CD4-positive, alpha-beta memory T cell (primary cell): ENCODE measurements around the gene MUC6. TPM values are rescaled to one million over a fixed set of nuclear protein-coding genes. Genes with fewer than 3 reads are reported as not detected.

Experiments used
- CTCF ChIA-PET: fragments of 350-600 bp; sonication (Branson Sonifier 250); formaldehyde crosslinking; loops from one replicate; lab custom pipeline; 2021; ENCODE audit warnings: inconsistent platforms; ENCODE audit not compliant: partially characterized antibody; lab: Charles Lee
- POLR2A ChIA-PET: fragments of 350-600 bp; sonication (Branson Sonifier 250); formaldehyde crosslinking; loops from one replicate; lab custom pipeline; 2021; ENCODE audit not compliant: partially characterized antibody; lab: Charles Lee
- DNase-seq, 5 donors: peaks; one replicate each; pipeline versions ENCODE4 v3.0.0 to v3.0.0-alpha.2; 2020 to 2022; ENCODE audit warnings: mixed read lengths in 1 of 5
- H3K27ac ChIP-seq: one replicate; pipeline ENCODE4 v1.7.0; 2013; ENCODE audit warnings: low read depth, low read length
- H3K27me3 ChIP-seq: 2 replicates; pipeline ENCODE4 v1.7.0; 2013; ENCODE audit warnings: mild to moderate bottlenecking, low read length, moderate library complexity; ENCODE audit not compliant: insufficient read depth
- H3K36me3 ChIP-seq: 2 replicates; pipeline ENCODE4 v1.7.0; 2013; ENCODE audit warnings: mild to moderate bottlenecking, low read length, moderate library complexity; ENCODE audit not compliant: insufficient read depth
- H3K4me1 ChIP-seq: 2 replicates; pipeline ENCODE4 v1.7.0; 2013; ENCODE audit warnings: mild to moderate bottlenecking, low read length, moderate library complexity; ENCODE audit not compliant: insufficient read depth
- H3K4me3 ChIP-seq, 2 donors: one replicate each; pipeline ENCODE4 v1.7.0; 2013; ENCODE audit warnings: low read length in 2 of 2, mild to moderate bottlenecking in 1 of 2
- H3K9me3 ChIP-seq, 2 donors: one replicate each; pipeline ENCODE4 v1.7.0; 2013; ENCODE audit warnings: low read length in 2 of 2, control low read depth in 1 of 2; ENCODE audit not compliant: control insufficient read depth in 1 of 2
- H3K27ac Mint-ChIP-seq, 7 donors: one replicate each; pipeline ENCODE4 v1.8.0; 2020 to 2021; ENCODE audit warnings: mixed read lengths in 7 of 7, mild to moderate bottlenecking in 6 of 7, inconsistent platforms in 3 of 7, moderate library complexity in 3 of 7
- H3K27me3 Mint-ChIP-seq, 2 donors: one replicate each; pipeline ENCODE4 v1.8.0; 2020 to 2021; ENCODE audit warnings: mixed read lengths in 2 of 2
- H3K36me3 Mint-ChIP-seq, 2 donors: one replicate each; pipeline ENCODE4 v1.8.0; 2020 to 2021; ENCODE audit warnings: mixed read lengths in 2 of 2, inconsistent platforms in 1 of 2, mild to moderate bottlenecking in 1 of 2
- H3K4me1 Mint-ChIP-seq, 4 donors: one replicate each; pipeline ENCODE4 v1.8.0; 2020 to 2021; ENCODE audit warnings: mixed read lengths in 4 of 4, mild to moderate bottlenecking in 1 of 4
- H3K4me3 Mint-ChIP-seq, 8 donors: one replicate each; pipeline ENCODE4 v1.8.0; 2020 to 2021; ENCODE audit warnings: mixed read lengths in 8 of 8, mild to moderate bottlenecking in 7 of 8, moderate library complexity in 6 of 8, inconsistent platforms in 3 of 8
- H3K9me3 Mint-ChIP-seq, 8 donors: one replicate each; pipeline ENCODE4 v1.8.0; 2020 to 2021; ENCODE audit warnings: mixed read lengths in 8 of 8, mild to moderate bottlenecking in 5 of 8, inconsistent platforms in 3 of 8, moderate library complexity in 1 of 8
- intact Hi-C: fragments of 100-400 bp; cut with micrococcal nuclease; formaldehyde crosslinking; loops from one replicate; pipeline ENCODE4 v1.15.1; 2023
- polyA plus RNA-seq, 2 donors: library from polyadenylated mRNA; unstranded; fragments of 300-500 nt; fragmentation: Illumina TruSeq; gene quantifications; one replicate each; pipeline ENCODE4 v1.2.3, GENCODE V29; 2021
- total RNA-seq, 2 experiments: library from RNA; stranded (reverse); gene quantifications; one replicate each; pipeline ENCODE4 v1.2.3, GENCODE V29; 2021

The MUC6 gene
- total and polyA plus RNA-seq, 4 experiments from 2014 or later = 0.13 TPM; not detected in 3

- Histone ChIP-seq H3K4me1 (no peaks in the 10 kb centered on the region), H3K9me3 (no peaks in the 10 kb centered on the region), H3K36me3 (no peaks in the 10 kb centered on the region), H3K27me3 (no peaks in the 10 kb centered on the region), H3K4me3 (no peak overlapping the region), H3K27ac (no peak overlapping the region)
- no peak overlapping the region for H3K4me3 Mint-ChIP-seq
- intact Hi-C loops = no loop called here
- no peak for DNase-seq
- ChIA-PET CTCF (no interaction called here), POLR2A (no interaction called here)
- H3K4me1 Mint-ChIP-seq = no peaks in the 10 kb centered on the region
- no peak overlapping the region for H3K27ac Mint-ChIP-seq
- H3K27me3 Mint-ChIP-seq = peaks cover 3 to 5% of the 10 kb centered on the region in 2 donors
- no peaks in the 10 kb centered on the region for H3K36me3 Mint-ChIP-seq
- H3K9me3 Mint-ChIP-seq = peaks cover 0 to 3% (median 0%) of the 10 kb centered on the region in 8 donors
Observed at GRCh38 chr11:1070594-1071462, 34.3 kb upstream of the MUC6 start.

- Histone ChIP-seq H3K9me3 (no peaks in the 10 kb centered on the region), H3K36me3 (no peaks in the 10 kb centered on the region), H3K4me1 (no peaks in the 10 kb centered on the region), H3K27ac (no peak overlapping the region), H3K4me3 (no peak overlapping the region), H3K27me3 (no peaks in the 10 kb centered on the region)
- Mint-ChIP-seq H3K27ac (no peak overlapping the region), H3K4me3 (no peak overlapping the region), H3K4me1 (no peaks in the 10 kb centered on the region), H3K27me3 (peaks cover 3 to 8% of the 10 kb centered on the region in 2 donors), H3K9me3 (peaks cover 0 to 3% (median 0%) of the 10 kb centered on the region in 8 donors), H3K36me3 (no peaks in the 10 kb centered on the region)
- intact Hi-C loops = no loop called here
- ChIA-PET CTCF (no interaction called here), POLR2A (no interaction called here)
- DNase-seq = no peak
Observed at GRCh38 chr11:1069740-1070139, 33.2 kb upstream of the MUC6 start.

- Mint-ChIP-seq H3K36me3 (no peaks in the 10 kb centered on the region), H3K4me3 (no peak overlapping the region), H3K9me3 (peaks cover 0 to 3% (median 0%) of the 10 kb centered on the region in 8 donors), H3K27me3 (peaks cover 7 to 8% of the 10 kb centered on the region in 2 donors), H3K4me1 (peaks cover 0 to 6% (median 4%) of the 10 kb centered on the region in 4 donors), H3K27ac (no peak overlapping the region)
- DNase-seq = no peak
- Histone ChIP-seq H3K9me3 (no peaks in the 10 kb centered on the region), H3K36me3 (no peaks in the 10 kb centered on the region), H3K4me1 (no peaks in the 10 kb centered on the region), H3K4me3 (no peak overlapping the region), H3K27ac (no peak overlapping the region), H3K27me3 (no peaks in the 10 kb centered on the region)
- ChIA-PET CTCF (no interaction called here), POLR2A (no interaction called here)
- intact Hi-C loops = no loop called here
Observed at GRCh38 chr11:1067812-1068496, 31.4 kb upstream of the MUC6 start.

- no peak overlapping the region for H3K27ac Mint-ChIP-seq
- no peaks in the 10 kb centered on the region for H3K9me3 ChIP-seq
- no peak overlapping the region for H3K27ac ChIP-seq
- H3K4me3 Mint-ChIP-seq = no peak overlapping the region
- peaks cover 6 to 10% of the 10 kb centered on the region in 2 donors for H3K27me3 Mint-ChIP-seq
- no peaks in the 10 kb centered on the region for H3K36me3 ChIP-seq
- H3K27me3 ChIP-seq = peaks cover 3% of the 10 kb centered on the region
- no peak overlapping the region for H3K4me3 ChIP-seq
- no peaks in the 10 kb centered on the region for H3K36me3 Mint-ChIP-seq
- H3K4me1 ChIP-seq = no peaks in the 10 kb centered on the region
- POLR2A ChIA-PET = no interaction called here
- no peak for DNase-seq
- CTCF ChIA-PET = no interaction called here
- intact Hi-C loops = no loop called here
- peaks cover 0 to 11% (median 6%) of the 10 kb centered on the region in 4 donors for H3K4me1 Mint-ChIP-seq
- peaks cover 0 to 7% (median 0%) of the 10 kb centered on the region in 8 donors for H3K9me3 Mint-ChIP-seq
Observed at GRCh38 chr11:1064167-1064566, 27.6 kb upstream of the MUC6 start.

- peak overlapping the region in 1 of 8 donors; percentile 15 for H3K4me3 Mint-ChIP-seq
Observed at GRCh38 chr11:1062075-1062820, 25.7 kb upstream of the MUC6 start.

GRCh38 chr11:1060852-1061616 is 24.5 kb upstream of the MUC6 start:
- Mint-ChIP-seq H3K4me1 (peaks cover 0 to 11% (median 6%) of the 10 kb centered on the region in 4 donors), H3K36me3 (no peaks in the 10 kb centered on the region), H3K9me3 (peaks cover 0 to 7% (median 0%) of the 10 kb centered on the region in 8 donors), H3K27me3 (peaks cover 4 to 16% of the 10 kb centered on the region in 2 donors), H3K27ac (no peak overlapping the region), H3K4me3 (no peak overlapping the region)
- POLR2A ChIA-PET = no interaction called here
- H3K27me3 ChIP-seq = peaks cover 3% of the 10 kb centered on the region
- no peaks in the 10 kb centered on the region for H3K36me3 ChIP-seq
- no peak overlapping the region for H3K4me3 ChIP-seq
- intact Hi-C loops = no loop called here
- no peaks in the 10 kb centered on the region for H3K9me3 ChIP-seq
- no peak for DNase-seq
- CTCF ChIA-PET = no interaction called here
- H3K27ac ChIP-seq = no peak overlapping the region
- H3K4me1 ChIP-seq = no peaks in the 10 kb centered on the region

More at GRCh38 chr11:1062075-1062820, 25.7 kb upstream of the MUC6 start:
- Mint-ChIP-seq H3K9me3 (peaks cover 0 to 7% (median 0%) of the 10 kb centered on the region in 8 donors), H3K36me3 (no peaks in the 10 kb centered on the region), H3K4me1 (peaks cover 0 to 11% (median 6%) of the 10 kb centered on the region in 4 donors), H3K27me3 (peaks cover 4 to 17% of the 10 kb centered on the region in 2 donors), H3K27ac (no peak overlapping the region)
- DNase-seq = no peak
- no peaks in the 10 kb centered on the region for H3K9me3 ChIP-seq
- intact Hi-C loops = no loop called here
- H3K27me3 ChIP-seq = peaks cover 3% of the 10 kb centered on the region
- no peak overlapping the region for H3K27ac ChIP-seq
- ChIA-PET POLR2A (no interaction called here), CTCF (no interaction called here)
- no peaks in the 10 kb centered on the region for H3K4me1 ChIP-seq
- H3K4me3 ChIP-seq = no peak overlapping the region
- H3K36me3 ChIP-seq = no peaks in the 10 kb centered on the region
